SK-N-SH (cell line): Measurements from ENCODE around the gene SMIM7. TPM values are rescaled to one million over a fixed set of nuclear protein-coding genes. Genes with fewer than 3 reads are reported as not detected.
"Not testable (repeated sequence)": the region's sequence is repeated elsewhere in the genome, so short reads cannot be mapped to it uniquely, and the experiment has no call there.

Experiments used
- CTCF ChIA-PET: fragments of 300-600, 350-600 bp; formaldehyde crosslinking; extraction: SDS; loops from one replicate; lab custom pipeline; 2021; lab: Yijun Ruan, JAX
- POLR2A ChIA-PET: fragments of 350-600 bp; sonication (Branson Sonifier 250); formaldehyde crosslinking; extraction: SDS; loops from one replicate; lab custom pipeline; 2020; ENCODE audit warnings: antibody characterized with exemption, inconsistent platforms; lab: Yijun Ruan, JAX
- DNase-seq: peaks from one replicate; pipeline ENCODE4 v3.0.0; 2012
- H2AFZ ChIP-seq: fragments of 200-600 bp; sonication (generic); 2 replicates; pipeline ENCODE4 v1.8.1; 2016; ENCODE audit warnings: antibody characterized with exemption, mild to moderate bottlenecking, low read depth
- H3F3A ChIP-seq: fragments of 200-600 bp; sonication (generic); replicated peaks from 2 replicates; pipeline ENCODE3; 2016; ENCODE audit warnings: antibody characterized with exemption, mild to moderate bottlenecking; ENCODE audit not compliant: insufficient read depth
- H3K27ac ChIP-seq, 2 experiments: fragments of 200-500 bp in 1 of 2; fragments of 200-600 bp in 1 of 2; sonication (Bioruptor generic) in 1 of 2; sonication (generic), shearing (Covaris generic) in 1 of 2; 2 replicates each; pipeline versions ENCODE4 v1.5.1 to v1.6.1; 2014 to 2016; ENCODE audit warnings: low read depth in 2 of 2, inconsistent platforms in 1 of 2, low read length in 1 of 2, mild to moderate bottlenecking in 1 of 2, mixed read lengths in 1 of 2
- H3K27me3 ChIP-seq: fragments of 200-600 bp; sonication (generic), shearing (Covaris generic); 2 replicates; pipeline ENCODE4 v1.6.1; 2016; ENCODE audit warnings: mixed run types; ENCODE audit not compliant: insufficient read depth
- H3K36me3 ChIP-seq, 2 experiments: fragments of 200-500 bp in 1 of 2; fragments of 200-600 bp in 1 of 2; sonication (Bioruptor generic) in 1 of 2; sonication (generic) in 1 of 2; replicated peaks in 1 of 2; 2 replicates each; pipeline versions ENCODE3 to v1.5.1; 2014 to 2016; ENCODE audit warnings: low read length in 1 of 2, mild to moderate bottlenecking in 1 of 2; ENCODE audit not compliant: insufficient read depth in 2 of 2, control insufficient read depth in 1 of 2
- H3K4me1 ChIP-seq, 2 experiments: fragments of 200-500 bp in 1 of 2; fragments of 200-600 bp in 1 of 2; sonication (Bioruptor generic) in 1 of 2; sonication (generic), shearing (Covaris generic) in 1 of 2; 2 replicates each; pipeline versions ENCODE4 v1.5.1 to v1.6.1; 2014 to 2016; ENCODE audit warnings: low read depth in 1 of 2, low read length in 1 of 2, mixed run types in 1 of 2; ENCODE audit not compliant: insufficient read depth in 2 of 2, control insufficient read depth in 1 of 2
- H3K4me2 ChIP-seq: fragments of 200-600 bp; sonication (generic), shearing (Covaris generic); 2 replicates; pipeline ENCODE4 v1.6.1; 2017; ENCODE audit warnings: mixed run types
- H3K4me3 ChIP-seq, 2 experiments: fragments of 200-500 bp in 1 of 2; fragments of 200-600 bp in 1 of 2; sonication (Bioruptor generic) in 1 of 2; sonication (generic), shearing (Covaris generic) in 1 of 2; 2 replicates each; pipeline versions ENCODE4 v1.5.1 to v1.8.1; 2014 to 2016; ENCODE audit warnings: low read depth in 2 of 2, inconsistent platforms in 1 of 2, low read length in 1 of 2, mild to moderate bottlenecking in 1 of 2, mixed read lengths in 1 of 2, moderate library complexity in 1 of 2
- H3K79me2 ChIP-seq: fragments of 200-600 bp; sonication (generic); 2 replicates; pipeline ENCODE4 v1.8.1; 2017; ENCODE audit warnings: mild to moderate bottlenecking; ENCODE audit not compliant: insufficient read depth
- H3K9ac ChIP-seq: fragments of 200-600 bp; sonication (generic); 2 replicates; pipeline ENCODE4 v1.6.1; 2017; ENCODE audit warnings: mixed run types
- H3K9me2 ChIP-seq: fragments of 200-600 bp; sonication (generic); 2 replicates; pipeline ENCODE4 v1.6.1; 2017; ENCODE audit warnings: mixed run types
- H3K9me3 ChIP-seq: fragments of 200-600 bp; sonication (generic); 2 replicates; pipeline ENCODE4 v1.6.1; 2017; ENCODE audit warnings: mixed run types, mild to moderate bottlenecking, moderate library complexity
- H4K20me1 ChIP-seq: fragments of 200-600 bp; sonication (generic); 2 replicates; pipeline ENCODE4 v1.6.1; 2017; ENCODE audit warnings: mild to moderate bottlenecking, mixed run types; ENCODE audit not compliant: insufficient read depth
- CTCF ChIP-seq: fragments of 200-600 bp; sonication (generic); IDR thresholded peaks from 2 replicates; pipeline ENCODE4 v1.6.1; 2017; ENCODE audit warnings: antibody characterized with exemption, mild to moderate bottlenecking, moderate library complexity
- EZH2phosphoT487 ChIP-seq: fragments of 200-600 bp; sonication (generic); IDR thresholded peaks from 2 replicates; pipeline ENCODE4 v1.6.1; 2017; ENCODE audit warnings: low read depth, mixed run types, mild to moderate bottlenecking, antibody characterized with exemption, moderate library complexity, borderline replicate concordance
- FOXJ3 ChIP-seq: sonication (generic); formaldehyde crosslinking; IDR thresholded peaks from 2 replicates; pipeline ENCODE4 v1.5.1; 2020; ENCODE audit warnings: mild to moderate bottlenecking, missing genetic modification reagents
- JUND ChIP-seq: IDR thresholded peaks from 2 replicates; pipeline ENCODE4 v1.4.0; 2012
- MXI1 ChIP-seq: IDR thresholded peaks from 2 replicates; pipeline ENCODE4 v1.6.1; 2012; ENCODE audit warnings: mild to moderate bottlenecking, low read depth, low read length, improper control_type of control experiment
- NRF1 ChIP-seq: IDR thresholded peaks from 2 replicates; pipeline ENCODE4 v1.6.1; 2012; ENCODE audit warnings: low read depth, mild to moderate bottlenecking, low read length
- RCOR1 ChIP-seq: fragments of 150-350 bp; IDR thresholded peaks from 2 replicates; pipeline ENCODE4 v1.6.1; 2017; ENCODE audit warnings: antibody characterized with exemption, low read length
- USF2 ChIP-seq: fragments of 150-350 bp; IDR thresholded peaks from 2 replicates; pipeline ENCODE4 v1.6.1; 2017; ENCODE audit warnings: antibody characterized with exemption, low read length, low read depth, borderline replicate concordance
- WGBS: methylation state at CpG from one replicate; pipeline ENCODE4 v1.1.6; 2017; ENCODE audit warnings: low lambda C conversion rate; 5-methylcytosine and 5-hydroxymethylcytosine counted together
- polyA plus RNA-seq, 3 experiments: library from polyadenylated mRNA; depleted of rRNA; stranded (reverse); fragments of >200 nt; gene quantifications; 2 replicates each; pipeline ENCODE4 v1.2.3, GENCODE V29; 2012
- TF ChIP-seq, protein P1 (sequence below): IDR thresholded peaks from 2 replicates; pipeline ENCODE4 v1.4.0; 2012; ENCODE audit warnings: low read depth, borderline replicate concordance

The SMIM7 gene
- polyA plus RNA-seq, 1 of the 3 experiments (the other 2 are of a cell fraction): 74.2 TPM

DNA sequence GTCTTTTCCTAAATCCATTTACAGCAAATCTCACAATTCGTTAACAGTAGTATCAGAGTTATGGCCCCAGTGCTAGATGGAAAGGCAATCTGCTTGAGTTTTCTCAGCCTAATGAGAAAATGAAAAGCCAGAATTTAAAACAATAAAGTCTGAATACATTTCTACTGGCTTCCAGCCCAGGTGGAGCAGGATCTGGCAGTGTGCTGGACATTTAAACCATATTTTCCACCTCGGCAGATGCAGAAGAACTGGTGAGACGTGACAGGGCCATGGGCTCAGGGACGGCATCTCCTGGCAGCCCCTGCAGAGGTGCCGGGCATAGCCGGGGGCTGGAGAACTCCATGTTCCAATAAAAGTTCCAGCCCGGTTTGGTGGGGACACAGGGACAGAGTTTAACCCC lies 7.1 kb downstream of the SMIM7 start:
- Histone ChIP-seq H3K4me2 (no peak overlapping the region), H3K27me3 (no peaks in the 10 kb centered on the region), H3K27ac (no peak overlapping the region), H3K79me2 (peaks cover 73% of the 10 kb centered on the region), H3K9ac (no peak overlapping the region), H3K9me3 (no peaks in the 10 kb centered on the region), H3K4me1 (no peaks in the 10 kb centered on the region; a peak in 1 of 4 replicates), H3K4me3 (no peak overlapping the region), H3K36me3 (peaks cover 50 to 60% of the 10 kb centered on the region in 2 experiments), H4K20me1 (peaks cover 20% of the 10 kb centered on the region), H3F3A (no peaks in the 10 kb centered on the region), H2AFZ (no peak overlapping the region), H3K9me2 (no peaks in the 10 kb centered on the region)
- no peak for DNase-seq
- 87% methylated on average over 7 of the region's 7 CpGs for WGBS
- CTCF ChIA-PET: no interaction called here
- TF ChIP-seq RCOR1: no peak
- no peak for TF ChIP-seq CTCF
- POLR2A ChIA-PET: no interaction called here

- WGBS: 93% methylated on average over 8 of the region's 8 CpGs
- H3K36me3 ChIP-seq: peaks cover 47 to 57% of the 10 kb centered on the region in 2 experiments
- H3K27me3 ChIP-seq, H3K27ac ChIP-seq, DNase-seq, H3K9ac ChIP-seq, H3K4me2 ChIP-seq, H3K4me1 ChIP-seq, H3K9me3 ChIP-seq, H4K20me1 ChIP-seq, POLR2A ChIA-PET, H2AFZ ChIP-seq, H3F3A ChIP-seq, CTCF ChIA-PET, H3K4me3 ChIP-seq, H3K9me2 ChIP-seq: not testable (repeated sequence)
- H3K79me2 ChIP-seq: peaks cover 70% of the 10 kb centered on the region
Observed at GRCh38 chr19:16651421-16652188, 8.3 kb downstream of the SMIM7 start.

DNA sequence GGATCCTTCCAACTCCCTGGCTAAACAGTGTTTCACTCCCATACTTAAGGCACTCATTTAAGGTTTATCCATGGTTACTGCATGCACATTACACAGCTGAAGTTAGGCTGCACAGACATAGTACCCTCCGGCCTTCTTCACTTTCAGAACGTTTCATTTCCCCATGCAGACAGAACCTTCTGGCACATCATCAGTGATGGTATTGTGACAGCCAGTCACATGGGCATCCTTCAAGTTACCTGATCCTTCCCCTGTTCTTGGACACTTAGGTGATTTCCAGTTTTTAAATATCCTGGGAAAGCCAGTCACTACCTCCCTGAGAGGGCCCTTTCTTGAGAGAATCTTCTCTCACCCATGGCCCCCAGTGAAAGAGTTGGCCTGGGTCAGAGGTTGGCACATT lies 9.1 kb downstream of the SMIM7 start:
- no peak overlapping the region for H3K4me2 ChIP-seq
- no peak for DNase-seq
- no peaks in the 10 kb centered on the region; the same call in none of the 2 replicates for H4K20me1 ChIP-seq
- 89% methylated on average over 2 of the region's 2 CpGs for WGBS
- H3K79me2 ChIP-seq: peaks cover 70% of the 10 kb centered on the region
- H3F3A ChIP-seq: no peaks in the 10 kb centered on the region
- CTCF ChIA-PET: no interaction called here
- no peaks in the 10 kb centered on the region for H3K27me3 ChIP-seq
- no peak overlapping the region for H3K4me3 ChIP-seq
- TF ChIP-seq FOXJ3 (CRISPR knock-in tag) (no peak), MXI1 (no peak), NRF1 (no peak), USF2 (no peak), CTCF (no peak), JUND (no peak), EZH2phosphoT487 (no peak)
- TF ChIP-seq, protein P1, sequence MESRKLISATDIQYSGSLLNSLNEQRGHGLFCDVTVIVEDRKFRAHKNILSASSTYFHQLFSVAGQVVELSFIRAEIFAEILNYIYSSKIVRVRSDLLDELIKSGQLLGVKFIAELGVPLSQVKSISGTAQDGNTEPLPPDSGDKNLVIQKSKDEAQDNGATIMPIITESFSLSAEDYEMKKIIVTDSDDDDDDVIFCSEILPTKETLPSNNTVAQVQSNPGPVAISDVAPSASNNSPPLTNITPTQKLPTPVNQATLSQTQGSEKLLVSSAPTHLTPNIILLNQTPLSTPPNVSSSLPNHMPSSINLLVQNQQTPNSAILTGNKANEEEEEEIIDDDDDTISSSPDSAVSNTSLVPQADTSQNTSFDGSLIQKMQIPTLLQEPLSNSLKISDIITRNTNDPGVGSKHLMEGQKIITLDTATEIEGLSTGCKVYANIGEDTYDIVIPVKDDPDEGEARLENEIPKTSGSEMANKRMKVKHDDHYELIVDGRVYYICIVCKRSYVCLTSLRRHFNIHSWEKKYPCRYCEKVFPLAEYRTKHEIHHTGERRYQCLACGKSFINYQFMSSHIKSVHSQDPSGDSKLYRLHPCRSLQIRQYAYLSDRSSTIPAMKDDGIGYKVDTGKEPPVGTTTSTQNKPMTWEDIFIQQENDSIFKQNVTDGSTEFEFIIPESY: no peak
- no peaks in the 10 kb centered on the region for H3K4me1 ChIP-seq
- no peaks in the 10 kb centered on the region for H3K9me3 ChIP-seq
- no peak overlapping the region for H3K9ac ChIP-seq
- no peak overlapping the region for H3K27ac ChIP-seq
- no peaks in the 10 kb centered on the region for H3K9me2 ChIP-seq
- H2AFZ ChIP-seq: no peak overlapping the region
- H3K36me3 ChIP-seq: peaks cover 55 to 64% of the 10 kb centered on the region in 2 experiments
- POLR2A ChIA-PET: no interaction called here
